HK-2 (cell line): Measurements from ENCODE around the gene CHPF2.

Source experiments
- DNase-seq: peaks from one replicate; pipeline ENCODE4 v3.0.0-alpha.2; 2018; ENCODE audit not compliant: unreplicated experiment

Gene CHPF2

GRCh38 chr7:151235091-151235787, 3.0 kb downstream of the CHPF2 start:
- DNase-seq = no peak

- no peak for DNase-seq
Measured at GRCh38 chr7:151236406-151236805, 4.1 kb downstream of the CHPF2 start.

GRCh38 chr7:151237244-151238189, 5.2 kb downstream of the CHPF2 start:
- no peak for DNase-seq

GRCh38 chr7:151238190-151238810, 6.0 kb downstream of the CHPF2 start:
- no peak for DNase-seq

GRCh38 chr7:151238924-151239836, 6.9 kb downstream of the CHPF2 start:
- no peak for DNase-seq

GRCh38 chr7:151239837-151240459, 7.7 kb downstream of the CHPF2 start:
- no peak for DNase-seq

GRCh38 chr7:151240536-151240935, 8.3 kb downstream of the CHPF2 start:
- DNase-seq = no peak

GRCh38 chr7:151240942-151241754, 8.9 kb downstream of the CHPF2 start:
- DNase-seq = no peak

GRCh38 chr7:151241755-151242096, 9.4 kb downstream of the CHPF2 start:
- no peak for DNase-seq

GRCh38 chr7:151242159-151243044, 10.1 kb downstream of the CHPF2 start:
- DNase-seq = no peak

GRCh38 chr7:151243045-151243349, 10.7 kb downstream of the CHPF2 start:
- DNase-seq = no peak

- DNase-seq = no peak
Measured at GRCh38 chr7:151243408-151244195, 11.3 kb downstream of the CHPF2 start.

GRCh38 chr7:151244196-151244840, 12.0 kb downstream of the CHPF2 start:
- peak; percentile 46 for DNase-seq

GRCh38 chr7:151244841-151245346, 12.6 kb downstream of the CHPF2 start:
- DNase-seq = no peak

- DNase-seq = no peak
Measured at GRCh38 chr7:151245360-151246101, 13.2 kb downstream of the CHPF2 start.

- DNase-seq = no peak
Measured at GRCh38 chr7:151246102-151246850, 14.0 kb downstream of the CHPF2 start.
